Mesendoderm (in vitro differentiated cells): ENCODE measurements around the gene NCAPD3.
"Not testable (repeated sequence)": the region's sequence is repeated elsewhere in the genome, so short reads cannot be mapped to it uniquely, and the experiment has no call there.

ENCODE experiments used
- DNase-seq: peaks from one replicate; pipeline ENCODE4 v3.0.0; 2013
- H2AK5ac ChIP-seq: 2 replicates; pipeline ENCODE4 v1.6.1; 2013; ENCODE audit warnings: low read length, inconsistent platforms
- H2BK120ac ChIP-seq: 2 replicates; pipeline ENCODE4 v1.6.1; 2013; ENCODE audit warnings: low read depth, mild to moderate bottlenecking, low read length, moderate library complexity, mixed read lengths
- H2BK15ac ChIP-seq: replicated peaks from 2 replicates; pipeline ENCODE4 v1.6.1; 2013; ENCODE audit warnings: low read depth, mild to moderate bottlenecking, moderate library complexity
- H2BK5ac ChIP-seq: 2 replicates; pipeline ENCODE4 v1.6.1; 2013; ENCODE audit warnings: low read length, inconsistent platforms
- H3K18ac ChIP-seq: 2 replicates; pipeline ENCODE4 v1.6.1; 2013; ENCODE audit warnings: mild to moderate bottlenecking, low read length, mixed read lengths
- H3K23ac ChIP-seq: one replicate; pipeline ENCODE4 v1.6.1; 2013; ENCODE audit warnings: low read length
- H3K27ac ChIP-seq: 2 replicates; pipeline ENCODE4 v1.5.1; 2013; ENCODE audit warnings: low read depth, mild to moderate bottlenecking, inconsistent platforms, low read length, moderate library complexity
- H3K27me3 ChIP-seq: 2 replicates; pipeline ENCODE4 v1.6.1; 2013; ENCODE audit warnings: low read length, control low read depth, mild to moderate bottlenecking, inconsistent platforms; ENCODE audit not compliant: insufficient read depth, poor library complexity
- H3K36me3 ChIP-seq: 2 replicates; pipeline ENCODE4 v1.6.1; 2013; ENCODE audit warnings: low read length, inconsistent platforms; ENCODE audit not compliant: control insufficient read depth, insufficient read depth
- H3K4ac ChIP-seq: one replicate; pipeline ENCODE4 v1.6.1; 2013; ENCODE audit warnings: low read depth, mild to moderate bottlenecking, low read length, moderate library complexity
- H3K4me1 ChIP-seq: 2 replicates; pipeline ENCODE4 v1.6.1; 2013; ENCODE audit warnings: low read depth, low read length, inconsistent platforms; ENCODE audit not compliant: control insufficient read depth
- H3K4me2 ChIP-seq: 2 replicates; pipeline ENCODE4 v1.6.1; 2013; ENCODE audit warnings: low read length
- H3K4me3 ChIP-seq: 2 replicates; pipeline ENCODE4 v1.5.1; 2013; ENCODE audit warnings: mild to moderate bottlenecking, low read length
- H3K56ac ChIP-seq: one replicate; pipeline ENCODE4 v1.6.1; 2013; ENCODE audit warnings: low read length
- H3K79me1 ChIP-seq: 2 replicates; pipeline ENCODE4 v1.6.1; 2013; ENCODE audit warnings: low read length, inconsistent platforms
- H3K79me2 ChIP-seq: 2 replicates; pipeline ENCODE4 v1.6.1; 2013; ENCODE audit warnings: mild to moderate bottlenecking, low read length; ENCODE audit not compliant: control insufficient read depth, insufficient read depth
- H3K9ac ChIP-seq: 2 replicates; pipeline ENCODE4 v1.6.1; 2013; ENCODE audit warnings: low read length, inconsistent platforms
- H4K5ac ChIP-seq: one replicate; pipeline ENCODE4 v1.6.1; 2013; ENCODE audit warnings: low read length
- H4K8ac ChIP-seq: one replicate; pipeline ENCODE4 v1.6.1; 2013; ENCODE audit warnings: low read depth, mild to moderate bottlenecking, control low read depth, low read length, moderate library complexity
- WGBS: extraction: QIAGEN DNeasy Blood & Tissue Kit; methylation state at CpG from one replicate; pipeline ENCODE4 v1.1.7; 2013; ENCODE audit warnings: low lambda C conversion rate, missing lambda C conversion rate; ENCODE audit not compliant: insufficient coverage; ENCODE audit errors: extremely low coverage; 5-methylcytosine and 5-hydroxymethylcytosine counted together

The NCAPD3 gene

DNA sequence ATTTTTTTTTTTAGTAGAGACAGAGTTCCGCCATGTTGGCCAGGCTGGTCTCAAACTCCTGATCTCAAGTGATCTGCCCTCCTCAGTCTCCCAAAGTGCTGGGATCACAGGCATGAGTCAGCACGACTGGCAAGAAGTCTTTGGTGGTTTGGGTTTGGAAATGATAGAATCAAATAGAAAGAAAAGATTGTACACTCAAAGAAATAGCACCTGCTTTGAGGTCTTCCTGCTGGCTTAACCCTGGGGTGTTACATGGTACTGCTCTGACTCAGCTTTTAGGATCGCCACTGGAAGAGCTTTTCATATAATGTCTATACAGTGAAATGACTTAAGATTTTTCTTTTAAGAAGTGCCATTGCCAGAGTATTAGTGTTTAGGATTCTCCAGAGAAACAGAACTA lies 104.7 kb downstream of the NCAPD3 start:
- H4K5ac ChIP-seq, result no peak overlapping the region
- no peak overlapping the region for H3K23ac ChIP-seq
- no peak overlapping the region for H2AK5ac ChIP-seq
- no CpG with 5 or more reads among the region's 3 CpGs for WGBS
- H3K79me2 ChIP-seq, result no peaks in the 10 kb centered on the region
- H3K36me3 ChIP-seq, result no peaks in the 10 kb centered on the region
- peaks cover 6% of the 10 kb centered on the region for H3K79me1 ChIP-seq
- no peak for DNase-seq
- H3K4me2 ChIP-seq, result no peak overlapping the region
- no peak overlapping the region for H2BK120ac ChIP-seq
- peak overlapping the region; percentile 74 for H2BK15ac ChIP-seq
- no peak overlapping the region for H3K27ac ChIP-seq
- H3K4ac ChIP-seq, result no peak overlapping the region
- H2BK5ac ChIP-seq, result no peak overlapping the region
- H4K8ac ChIP-seq, result no peak overlapping the region
- H3K56ac ChIP-seq, result no peak overlapping the region
- no peak overlapping the region for H3K18ac ChIP-seq
- no peaks in the 10 kb centered on the region for H3K27me3 ChIP-seq
- no peak overlapping the region for H3K9ac ChIP-seq
- H3K4me3 ChIP-seq, result no peak overlapping the region
- H3K4me1 ChIP-seq, result no peaks in the 10 kb centered on the region

DNA sequence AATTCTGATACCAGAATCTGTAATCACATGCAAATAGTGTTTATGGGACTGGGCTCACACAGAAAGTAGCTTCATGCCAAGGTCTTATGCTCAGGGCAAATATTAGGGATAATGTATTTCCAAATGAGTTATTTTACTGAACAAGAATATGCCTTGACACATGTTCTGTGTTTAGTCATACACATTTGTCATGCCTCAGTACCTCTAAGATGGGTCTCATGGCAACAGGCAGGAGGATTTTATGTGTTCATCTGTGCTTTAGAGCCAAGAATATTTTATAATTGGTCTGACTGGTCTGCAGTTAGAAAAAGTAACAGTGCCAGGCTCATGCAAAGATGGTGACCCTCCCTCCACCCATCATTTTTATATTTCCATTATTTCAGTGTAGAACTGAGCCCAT lies 105.8 kb downstream of the NCAPD3 start:
- Histone ChIP-seq H3K9ac (no peak overlapping the region), H2BK5ac (no peak overlapping the region), H2BK15ac (no peak overlapping the region), H3K23ac (peak overlapping the region; percentile 11), H3K27ac (no peak overlapping the region), H3K79me2 (no peaks in the 10 kb centered on the region), H3K27me3 (no peaks in the 10 kb centered on the region), H3K56ac (no peak overlapping the region), H3K18ac (no peak overlapping the region), H3K4me1 (no peaks in the 10 kb centered on the region), H2AK5ac (no peak overlapping the region), H3K4ac (no peak overlapping the region), H2BK120ac (no peak overlapping the region), H4K8ac (no peak overlapping the region), H3K4me2 (no peak overlapping the region), H4K5ac (no peak overlapping the region), H3K79me1 (peaks cover 6% of the 10 kb centered on the region), H3K4me3 (no peak overlapping the region), H3K36me3 (no peaks in the 10 kb centered on the region)
- no peak for DNase-seq

DNA sequence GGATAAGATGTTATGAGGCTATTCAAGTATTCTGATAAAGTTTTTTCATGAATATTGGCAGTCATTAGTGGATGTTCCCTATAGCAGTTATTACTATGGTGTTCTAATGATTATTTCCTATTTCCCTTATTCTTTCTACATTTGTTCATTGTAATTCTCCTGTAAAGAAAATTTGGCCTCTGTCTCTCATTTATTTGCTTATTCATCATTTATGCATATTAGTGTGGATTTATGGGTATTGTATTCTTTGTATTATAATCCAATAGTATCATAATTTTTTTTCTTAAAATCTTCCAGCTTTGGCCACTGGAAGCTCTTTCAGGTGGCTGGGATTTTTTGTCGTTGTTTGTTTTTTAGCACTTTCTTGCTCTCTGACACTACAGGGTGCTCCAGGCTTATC lies 107.6 kb downstream of the NCAPD3 start:
- WGBS, result no CpG with 5 or more reads among the region's 1 CpG
- DNase-seq, result no peak

DNA sequence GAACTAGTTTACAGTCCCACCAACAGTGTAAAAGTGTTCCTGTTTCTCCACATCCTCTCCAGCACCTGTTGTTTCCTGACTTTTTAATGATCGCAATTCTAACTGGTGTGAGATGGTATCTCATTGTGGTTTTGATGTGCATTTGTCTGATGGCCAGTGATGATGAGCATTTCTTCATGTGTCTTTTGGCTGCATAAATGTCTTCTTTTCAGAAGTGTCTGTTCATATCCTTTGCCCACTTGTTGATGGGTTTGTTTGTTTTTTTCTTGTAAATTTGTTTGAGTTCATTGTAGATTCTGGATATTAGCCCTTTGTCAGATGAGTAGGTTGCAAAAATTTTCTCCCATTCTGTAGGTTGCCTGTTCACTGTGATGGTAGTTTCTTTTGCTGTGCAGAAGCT lies 110.0 kb downstream of the NCAPD3 start:
- not testable (repeated sequence) for H3K27ac ChIP-seq, H2BK15ac ChIP-seq, DNase-seq, H3K36me3 ChIP-seq, H3K4ac ChIP-seq, H2AK5ac ChIP-seq, H4K5ac ChIP-seq, H3K56ac ChIP-seq, H2BK120ac ChIP-seq, H3K18ac ChIP-seq, H3K27me3 ChIP-seq, H3K4me1 ChIP-seq, H4K8ac ChIP-seq, H3K4me3 ChIP-seq, H3K23ac ChIP-seq, H3K79me2 ChIP-seq, H3K9ac ChIP-seq, H2BK5ac ChIP-seq, H3K79me1 ChIP-seq, H3K4me2 ChIP-seq
- no CpG with 5 or more reads among the region's 1 CpG for WGBS

More for the DNA sequence above, 107.6 kb downstream of the NCAPD3 start:
- Histone ChIP-seq H4K5ac (no peak overlapping the region), H3K4me2 (no peak overlapping the region), H3K4me1 (no peaks in the 10 kb centered on the region), H2BK5ac (no peak overlapping the region), H3K79me1 (peaks cover 8% of the 10 kb centered on the region), H2BK15ac (no peak overlapping the region), H3K36me3 (no peaks in the 10 kb centered on the region), H3K79me2 (no peaks in the 10 kb centered on the region), H3K27ac (no peak overlapping the region), H3K56ac (no peak overlapping the region), H2AK5ac (no peak overlapping the region), H2BK120ac (no peak overlapping the region), H3K27me3 (no peaks in the 10 kb centered on the region), H3K23ac (no peak overlapping the region), H3K4ac (no peak overlapping the region), H3K4me3 (no peak overlapping the region), H3K18ac (no peak overlapping the region), H4K8ac (no peak overlapping the region), H3K9ac (no peak overlapping the region)

DNA sequence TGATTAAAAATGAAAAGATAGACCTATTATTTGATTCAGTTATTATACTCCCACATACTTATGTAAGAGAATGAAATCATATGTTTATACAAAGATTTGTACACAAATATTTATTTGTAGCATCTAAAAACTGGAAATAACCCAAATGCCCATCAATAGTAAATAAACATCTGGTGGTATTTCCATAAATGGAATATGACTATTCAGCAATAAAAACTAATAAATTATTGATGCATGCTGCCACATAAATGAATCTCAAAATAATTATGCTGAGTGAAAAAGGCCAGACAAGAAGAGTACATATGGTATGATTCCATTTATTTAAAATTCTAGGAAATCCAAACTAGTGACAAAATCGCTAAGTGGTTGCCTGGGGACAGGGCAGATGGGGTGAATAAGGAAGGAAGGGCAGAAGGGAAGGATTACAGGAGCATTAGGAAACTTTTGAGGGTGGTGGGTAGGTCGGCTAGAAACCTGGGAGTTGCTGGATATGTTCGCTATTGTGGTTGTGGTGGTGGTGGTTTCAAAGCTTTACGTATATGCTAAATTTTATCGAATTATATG lies 113.4 kb downstream of the NCAPD3 start:
- Histone ChIP-seq H3K9ac (no peak overlapping the region), H3K27me3 (no peaks in the 10 kb centered on the region), H3K4me2 (no peak overlapping the region), H3K27ac (no peak overlapping the region), H3K18ac (no peak overlapping the region), H3K56ac (no peak overlapping the region), H2BK120ac (no peak overlapping the region), H3K79me2 (no peaks in the 10 kb centered on the region), H3K4me3 (no peak overlapping the region), H2BK15ac (no peak overlapping the region), H4K5ac (no peak overlapping the region), H4K8ac (no peak overlapping the region), H3K79me1 (peaks cover 2% of the 10 kb centered on the region), H2AK5ac (no peak overlapping the region), H3K4me1 (no peaks in the 10 kb centered on the region), H3K23ac (no peak overlapping the region), H3K36me3 (no peaks in the 10 kb centered on the region), H2BK5ac (no peak overlapping the region), H3K4ac (no peak overlapping the region)
- DNase-seq, result no peak
- WGBS, result no CpG with 5 or more reads among the region's 5 CpGs
